ENCODE data around the gene OBI1.

- no peak for TF ChIP-seq CTCF (IDR thresholded peaks at IDR 0.05 in 2 of 3, conservative IDR thresholded peaks at IDR 0.05 in 1 of 3; ENCODE audit: insufficient read depth in 2 of 3, low read depth in 1 of 3, low read length in 3 of 3)
- TF ChIP-seq ARNT (IDR thresholded peaks at IDR 0.05): no peak
- TF ChIP-seq MTA1 (IDR thresholded peaks at IDR 0.05; ENCODE audit: borderline replicate concordance): no peak
- no peak for TF ChIP-seq POLR2AphosphoS5 (IDR thresholded peaks at IDR 0.05; ENCODE audit: control insufficient read depth, insufficient read depth, low read depth, low read length)
Observed at GRCh38 chr13:78596736-78597601, 62.0 kb downstream of the OBI1 start.

Measured in K562 (cell line).